Lower leg skin (tissue), 4 donors: ENCODE results near the gene ATP2B2. TPM values are rescaled to one million over a fixed set of nuclear protein-coding genes. Genes with fewer than 3 reads are reported as not detected.

Source experiments
- DNase-seq, 2 donors: peaks; one replicate each; pipeline ENCODE4 v3.0.0-alpha.2; 2019; ENCODE audit warnings: low spot score in 2 of 2
- H3K4me3 ChIP-seq: fragments of 200-600 bp; sonication (generic); 2 replicates; pipeline ENCODE4 v1.5.1; 2017; ENCODE audit warnings: mild to moderate bottlenecking, low read depth; ENCODE audit not compliant: poor library complexity, severe bottlenecking
- POLR2A ChIP-seq, 2 donors: fragments of 450-650 bp; IDR thresholded peaks; one replicate each; pipeline ENCODE4 v1.6.1; 2016 to 2017; ENCODE audit warnings: antibody characterized with exemption in 2 of 2, mild to moderate bottlenecking in 1 of 2, moderate library complexity in 1 of 2
- whole genome bisulfite sequencing, 2 donors: methylation state at CpG; one replicate each; pipeline ENCODE4 v1.1.5; 2018; 5-methylcytosine and 5-hydroxymethylcytosine counted together
- intact Hi-C: fragments of 100-400 bp; cut with DNase I; formaldehyde crosslinking; loops from one replicate; pipeline ENCODE4 v1.15.0; 2023; ENCODE audit warnings: low total_unique reads
- total RNA-seq, 4 donors: library from RNA; depleted of rRNA; stranded (reverse); fragments of >200 nt; gene quantifications; one replicate each; pipeline ENCODE4 v1.1.0, GENCODE V29; 2016
- TF ChIP-seq, protein P1 (sequence below), 3 donors: fragments of 450-650 bp; IDR thresholded peaks; one replicate each; pipeline ENCODE4 v1.5.1; 2016; ENCODE audit warnings: antibody characterized with exemption in 3 of 3, mild to moderate bottlenecking in 3 of 3, moderate library complexity in 2 of 3

The ATP2B2 gene
- total RNA-seq, 4 donors from 2014 or later, result 0.12 to 0.45 (median 0.19) TPM; not detected in 1

DNA sequence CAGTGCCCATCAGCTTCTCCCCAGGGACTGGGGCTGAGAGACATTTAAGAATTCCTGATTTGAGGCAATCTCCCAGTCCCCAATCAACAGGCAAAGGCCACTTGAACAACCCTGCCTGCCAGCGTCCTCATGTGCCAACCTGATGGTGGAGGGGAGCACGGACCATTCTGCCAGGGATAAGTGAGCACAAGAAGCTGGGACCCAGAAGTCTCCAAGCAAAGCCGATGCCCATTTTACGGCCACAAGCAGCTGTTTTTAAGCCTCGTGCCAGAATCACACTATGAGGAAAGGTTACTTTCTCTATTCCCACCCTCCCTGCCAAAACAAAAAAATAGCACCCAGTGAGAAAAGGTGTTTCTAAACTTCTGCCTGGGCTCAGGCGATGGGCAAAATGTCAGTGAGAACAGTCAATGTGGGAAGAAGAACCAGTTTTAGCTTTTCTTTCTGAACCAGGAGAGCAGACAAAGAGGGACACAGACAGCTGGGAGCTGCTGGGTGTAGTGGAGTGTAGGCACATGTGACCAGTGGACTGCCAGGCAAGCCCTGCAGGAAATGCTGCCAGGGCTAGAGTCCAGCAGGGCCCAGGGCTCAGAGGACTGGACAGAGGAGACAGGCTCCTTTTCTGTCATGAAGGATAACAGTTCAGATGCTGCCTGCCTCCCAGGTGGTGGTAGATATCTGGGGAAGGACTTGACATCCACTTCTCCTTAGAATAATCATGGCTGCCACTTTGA lies 57.7 kb downstream of the ATP2B2 start:
- intact Hi-C loops, result no loop called here
- no peak overlapping the region for H3K4me3 ChIP-seq
- TF ChIP-seq, protein P1, sequence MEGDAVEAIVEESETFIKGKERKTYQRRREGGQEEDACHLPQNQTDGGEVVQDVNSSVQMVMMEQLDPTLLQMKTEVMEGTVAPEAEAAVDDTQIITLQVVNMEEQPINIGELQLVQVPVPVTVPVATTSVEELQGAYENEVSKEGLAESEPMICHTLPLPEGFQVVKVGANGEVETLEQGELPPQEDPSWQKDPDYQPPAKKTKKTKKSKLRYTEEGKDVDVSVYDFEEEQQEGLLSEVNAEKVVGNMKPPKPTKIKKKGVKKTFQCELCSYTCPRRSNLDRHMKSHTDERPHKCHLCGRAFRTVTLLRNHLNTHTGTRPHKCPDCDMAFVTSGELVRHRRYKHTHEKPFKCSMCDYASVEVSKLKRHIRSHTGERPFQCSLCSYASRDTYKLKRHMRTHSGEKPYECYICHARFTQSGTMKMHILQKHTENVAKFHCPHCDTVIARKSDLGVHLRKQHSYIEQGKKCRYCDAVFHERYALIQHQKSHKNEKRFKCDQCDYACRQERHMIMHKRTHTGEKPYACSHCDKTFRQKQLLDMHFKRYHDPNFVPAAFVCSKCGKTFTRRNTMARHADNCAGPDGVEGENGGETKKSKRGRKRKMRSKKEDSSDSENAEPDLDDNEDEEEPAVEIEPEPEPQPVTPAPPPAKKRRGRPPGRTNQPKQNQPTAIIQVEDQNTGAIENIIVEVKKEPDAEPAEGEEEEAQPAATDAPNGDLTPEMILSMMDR (IDR thresholded peaks at IDR 0.05), result no peak
- no peak for TF ChIP-seq POLR2A (IDR thresholded peaks at IDR 0.05)
- 69 to 73% methylated on average over 6 of the region's 6 CpGs for WGBS, 2 donors
- DNase-seq, result no peak

DNA sequence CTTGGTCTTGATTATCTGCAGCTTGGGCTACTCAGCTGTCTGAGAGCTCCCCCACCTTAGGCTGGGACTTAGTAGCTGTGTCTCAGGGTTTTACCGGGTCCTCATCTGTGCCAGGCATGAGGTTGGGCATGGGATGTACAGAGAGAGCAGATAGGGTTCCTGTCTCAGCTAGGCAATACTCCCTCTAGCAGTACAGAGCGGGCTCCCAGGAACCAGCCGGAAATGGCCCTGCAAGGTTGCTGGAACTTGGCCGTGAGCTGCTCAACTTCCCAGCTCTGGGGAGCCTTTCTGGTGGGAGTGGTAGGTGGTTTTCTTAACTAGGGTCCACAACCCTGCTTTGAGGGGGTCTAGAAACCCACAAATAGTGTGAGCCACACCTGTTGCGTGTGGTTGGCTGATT lies 58.3 kb downstream of the ATP2B2 start:
- H3K4me3 ChIP-seq, result no peak overlapping the region
- 77 to 89% methylated on average over 4 to 5 of the region's 5 CpGs for whole genome bisulfite sequencing, 2 donors
- intact Hi-C loops, result no loop called here
- TF ChIP-seq, protein P1 (IDR thresholded peaks at IDR 0.05), result no peak
- TF ChIP-seq POLR2A (IDR thresholded peaks at IDR 0.05), result no peak
- no peak for DNase-seq

DNA sequence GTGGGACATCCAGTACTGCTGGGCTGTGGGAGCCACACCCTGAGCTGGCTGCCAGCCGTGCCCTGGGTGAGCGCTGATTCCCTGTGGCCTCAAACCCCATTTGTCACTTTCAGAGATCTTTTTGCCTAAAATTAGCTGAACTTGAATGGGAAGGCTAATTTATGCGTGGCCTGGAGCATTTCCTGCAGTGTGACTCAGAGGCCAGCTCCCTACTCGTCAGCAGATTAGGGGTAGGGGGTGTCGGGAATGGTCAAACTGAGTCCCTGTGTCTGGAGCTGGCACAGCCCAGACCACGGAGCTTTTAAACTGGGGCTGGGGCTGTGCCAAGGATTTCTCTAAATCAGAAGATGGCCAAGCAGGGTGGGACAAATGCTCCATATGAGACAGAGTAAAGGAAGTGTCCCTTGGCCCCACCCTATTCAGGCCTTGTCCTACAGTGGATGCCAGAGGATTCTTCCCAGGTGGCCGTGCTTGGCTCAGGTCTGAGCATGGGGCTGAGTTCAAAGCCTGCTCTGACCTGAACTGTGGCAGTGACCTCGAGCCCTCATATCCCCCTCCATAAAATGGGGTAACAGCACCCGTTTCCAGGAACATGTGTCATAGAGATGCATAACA lies 59.7 kb downstream of the ATP2B2 start:
- no peak for DNase-seq
- TF ChIP-seq, protein P1 (IDR thresholded peaks at IDR 0.05), result no peak
- TF ChIP-seq POLR2A (IDR thresholded peaks at IDR 0.05), result no peak
- no peak overlapping the region for H3K4me3 ChIP-seq
- intact Hi-C loops, result no loop called here
- 41 to 60% methylated on average over 9 of the region's 9 CpGs for WGBS, 2 donors

DNA sequence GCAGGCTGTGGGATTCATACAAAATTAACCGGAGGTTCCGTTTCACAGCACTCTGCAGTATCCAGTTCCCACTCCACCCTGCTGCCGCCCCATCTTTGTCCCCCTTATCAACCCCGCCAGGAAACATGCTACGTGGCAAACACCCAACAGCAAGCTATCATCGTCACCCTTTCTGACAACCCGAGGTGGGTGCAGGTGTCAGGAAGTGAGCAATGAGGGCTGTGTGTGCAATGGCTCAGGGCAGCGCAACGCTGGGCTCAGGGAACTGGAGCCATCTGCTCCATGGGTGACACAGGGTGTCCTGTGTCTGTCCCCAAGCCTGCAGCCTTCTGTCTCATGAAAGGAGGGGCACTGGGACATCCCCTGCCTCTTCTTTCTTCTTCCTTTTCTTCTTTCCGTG lies 60.9 kb downstream of the ATP2B2 start:
- DNase-seq, result no peak
- TF ChIP-seq, protein P1 (IDR thresholded peaks at IDR 0.05), result no peak
- no peak for TF ChIP-seq POLR2A (IDR thresholded peaks at IDR 0.05)
- H3K4me3 ChIP-seq, result no peak overlapping the region
- WGBS, 2 donors, result 81 to 85% methylated on average over 10 of the region's 10 CpGs
- intact Hi-C loops, result no loop called here

DNA sequence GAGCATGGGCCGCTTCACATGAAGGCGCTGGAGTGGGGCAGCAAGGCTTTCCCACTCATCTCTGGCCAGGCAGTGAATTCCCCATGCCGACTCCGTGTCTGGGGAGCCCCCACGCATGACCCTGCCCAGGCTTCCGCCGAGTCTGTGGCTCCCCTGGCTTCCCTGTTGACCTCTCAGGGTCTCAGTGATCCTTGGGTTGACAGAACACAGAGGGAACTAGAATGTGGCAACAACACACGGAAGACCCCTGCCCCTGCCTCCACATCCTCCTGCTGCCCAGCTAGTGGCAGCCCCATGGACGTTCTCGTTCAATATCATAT lies 61.3 kb downstream of the ATP2B2 start:
- intact Hi-C loops, result no loop called here
- TF ChIP-seq POLR2A (IDR thresholded peaks at IDR 0.05), result no peak
- TF ChIP-seq, protein P1 (IDR thresholded peaks at IDR 0.05), result no peak
- no peak for DNase-seq
- H3K4me3 ChIP-seq, result no peak overlapping the region
- WGBS, 2 donors, result 87 to 90% methylated on average over 10 of the region's 10 CpGs
